GM12872 (cell line): ENCODE measurements around the gene AKR1C1.

ENCODE experiments used
- TF ChIP-seq, protein P1 (sequence below): IDR thresholded peaks from 3 replicates; pipeline ENCODE4 v1.5.1; 2011; ENCODE audit warnings: low read depth, mild to moderate bottlenecking, low read length, moderate library complexity; ENCODE audit not compliant: insufficient read depth

The AKR1C1 gene

DNA sequence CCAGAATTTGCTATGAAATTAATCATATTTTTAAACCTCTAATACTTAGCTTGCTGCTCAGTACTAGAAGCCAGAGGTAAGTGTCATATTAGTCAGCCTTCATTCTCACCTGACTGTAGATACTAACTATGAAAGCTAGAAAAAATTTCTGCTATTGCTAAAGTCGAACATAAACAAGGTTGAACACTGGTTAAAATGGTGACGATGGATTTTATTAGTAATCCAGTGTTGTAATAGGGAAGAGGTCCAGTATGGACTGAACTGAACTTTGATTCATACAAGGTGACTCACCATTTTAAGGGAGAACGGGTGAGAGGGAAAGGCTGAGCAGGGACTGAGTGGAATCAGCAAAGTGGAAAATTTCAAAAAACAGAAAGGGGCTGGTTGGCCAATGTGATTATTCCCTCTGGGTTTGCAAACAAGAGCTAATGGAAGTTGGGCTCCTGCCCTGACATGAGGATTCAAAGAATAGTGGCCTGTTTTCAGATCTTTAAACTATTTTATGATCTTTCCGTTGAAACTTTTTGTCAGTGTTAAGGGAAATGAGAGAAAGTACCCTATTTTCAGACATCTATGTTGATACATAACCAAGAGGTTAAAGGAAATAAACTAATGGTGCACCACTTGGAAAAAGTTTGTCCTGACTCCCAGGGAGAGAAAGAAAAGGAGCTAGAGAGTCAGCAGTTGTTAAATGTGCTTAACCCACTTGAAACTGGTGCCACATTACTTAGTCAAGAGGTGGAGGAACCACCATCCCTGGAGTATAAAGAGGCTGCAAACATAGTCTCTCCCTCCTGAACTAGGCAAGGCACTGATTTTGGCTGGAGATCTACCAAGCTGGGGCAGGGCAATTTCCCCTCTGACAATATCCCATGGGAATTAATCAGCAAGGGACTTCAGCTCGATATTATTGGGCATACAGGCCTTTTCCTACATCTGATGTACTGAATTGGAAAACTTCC lies 15.3 kb upstream of the AKR1C1 start:
- TF ChIP-seq, protein P1, sequence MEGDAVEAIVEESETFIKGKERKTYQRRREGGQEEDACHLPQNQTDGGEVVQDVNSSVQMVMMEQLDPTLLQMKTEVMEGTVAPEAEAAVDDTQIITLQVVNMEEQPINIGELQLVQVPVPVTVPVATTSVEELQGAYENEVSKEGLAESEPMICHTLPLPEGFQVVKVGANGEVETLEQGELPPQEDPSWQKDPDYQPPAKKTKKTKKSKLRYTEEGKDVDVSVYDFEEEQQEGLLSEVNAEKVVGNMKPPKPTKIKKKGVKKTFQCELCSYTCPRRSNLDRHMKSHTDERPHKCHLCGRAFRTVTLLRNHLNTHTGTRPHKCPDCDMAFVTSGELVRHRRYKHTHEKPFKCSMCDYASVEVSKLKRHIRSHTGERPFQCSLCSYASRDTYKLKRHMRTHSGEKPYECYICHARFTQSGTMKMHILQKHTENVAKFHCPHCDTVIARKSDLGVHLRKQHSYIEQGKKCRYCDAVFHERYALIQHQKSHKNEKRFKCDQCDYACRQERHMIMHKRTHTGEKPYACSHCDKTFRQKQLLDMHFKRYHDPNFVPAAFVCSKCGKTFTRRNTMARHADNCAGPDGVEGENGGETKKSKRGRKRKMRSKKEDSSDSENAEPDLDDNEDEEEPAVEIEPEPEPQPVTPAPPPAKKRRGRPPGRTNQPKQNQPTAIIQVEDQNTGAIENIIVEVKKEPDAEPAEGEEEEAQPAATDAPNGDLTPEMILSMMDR = no peak

DNA sequence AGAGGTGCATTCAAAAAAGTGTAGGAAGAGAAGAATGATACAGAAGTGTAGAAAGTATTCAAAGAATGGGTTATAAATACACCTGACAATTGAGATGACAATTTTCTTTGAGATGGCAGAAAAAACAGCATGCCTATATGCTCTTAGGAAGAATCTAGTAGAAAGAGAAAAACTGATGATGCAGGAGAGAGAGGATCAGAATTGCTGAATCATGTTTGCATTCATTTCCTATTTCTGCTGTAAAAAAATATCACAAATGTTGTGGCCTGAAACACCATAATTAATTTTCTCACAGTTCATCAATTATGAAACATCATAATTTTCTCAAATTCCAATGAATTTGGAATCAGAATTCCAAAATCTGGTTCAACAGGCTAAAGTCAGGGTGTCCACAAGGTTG lies 9.8 kb upstream of the AKR1C1 start:
- TF ChIP-seq, protein P1 = no peak

DNA sequence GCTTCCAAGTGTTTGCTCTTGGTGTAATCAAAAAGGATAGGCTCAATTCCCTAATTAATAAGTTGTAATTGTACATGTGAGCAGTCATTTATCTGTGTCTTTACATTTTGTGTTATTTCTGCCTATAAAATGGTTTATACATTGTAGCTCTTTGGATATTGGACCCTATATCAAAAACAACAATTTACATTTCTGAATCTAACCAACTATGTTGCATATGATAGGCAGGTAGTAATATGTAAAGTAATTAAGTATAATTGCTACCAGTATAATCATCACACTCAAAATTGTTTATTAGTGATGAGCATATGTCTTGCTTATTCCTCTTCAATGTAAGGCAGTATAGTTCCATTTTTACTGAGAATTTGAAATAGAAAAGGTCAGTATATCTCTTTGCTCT lies 13.8 kb downstream of the AKR1C1 start:
- TF ChIP-seq, protein P1 = no peak

DNA sequence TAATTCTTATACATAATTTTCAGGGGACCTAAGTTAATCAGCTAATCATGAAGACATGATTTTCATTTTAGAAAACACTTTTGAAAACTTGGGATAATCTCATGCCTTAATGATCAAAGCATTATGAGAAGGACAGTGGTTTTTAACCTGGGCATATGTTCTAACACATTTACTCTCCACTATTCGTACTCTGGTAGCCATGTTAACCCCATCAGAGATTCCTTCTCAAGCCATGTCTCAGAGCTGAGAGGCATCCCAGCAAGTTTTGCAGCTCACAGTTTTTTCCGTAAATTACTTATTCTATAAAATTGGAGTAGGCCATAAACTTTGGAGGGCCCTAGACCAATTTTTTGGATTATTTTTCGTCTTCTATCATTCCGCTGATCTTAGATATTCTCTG lies 15.7 kb downstream of the AKR1C1 start:
- TF ChIP-seq, protein P1 = no peak

DNA sequence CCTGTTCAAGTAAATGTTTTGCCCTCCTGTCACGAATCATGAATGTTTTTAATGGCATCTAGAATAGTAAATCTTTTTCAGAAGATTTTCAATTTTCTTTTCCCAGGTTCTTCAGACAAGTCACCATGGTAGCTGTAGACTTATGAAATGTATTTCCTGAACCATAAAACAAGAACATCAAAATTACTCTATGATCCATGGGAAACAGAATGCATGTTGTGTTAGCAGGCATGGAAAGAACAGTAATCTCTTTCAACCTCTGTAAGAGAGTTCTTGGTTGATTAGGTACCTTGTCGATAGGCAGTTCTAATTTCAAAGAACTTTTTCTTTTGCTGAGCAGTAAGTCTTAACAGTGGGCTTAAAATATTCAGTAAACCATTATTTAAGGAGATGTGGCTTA lies 17.6 kb downstream of the AKR1C1 start:
- TF ChIP-seq, protein P1 = no peak

DNA sequence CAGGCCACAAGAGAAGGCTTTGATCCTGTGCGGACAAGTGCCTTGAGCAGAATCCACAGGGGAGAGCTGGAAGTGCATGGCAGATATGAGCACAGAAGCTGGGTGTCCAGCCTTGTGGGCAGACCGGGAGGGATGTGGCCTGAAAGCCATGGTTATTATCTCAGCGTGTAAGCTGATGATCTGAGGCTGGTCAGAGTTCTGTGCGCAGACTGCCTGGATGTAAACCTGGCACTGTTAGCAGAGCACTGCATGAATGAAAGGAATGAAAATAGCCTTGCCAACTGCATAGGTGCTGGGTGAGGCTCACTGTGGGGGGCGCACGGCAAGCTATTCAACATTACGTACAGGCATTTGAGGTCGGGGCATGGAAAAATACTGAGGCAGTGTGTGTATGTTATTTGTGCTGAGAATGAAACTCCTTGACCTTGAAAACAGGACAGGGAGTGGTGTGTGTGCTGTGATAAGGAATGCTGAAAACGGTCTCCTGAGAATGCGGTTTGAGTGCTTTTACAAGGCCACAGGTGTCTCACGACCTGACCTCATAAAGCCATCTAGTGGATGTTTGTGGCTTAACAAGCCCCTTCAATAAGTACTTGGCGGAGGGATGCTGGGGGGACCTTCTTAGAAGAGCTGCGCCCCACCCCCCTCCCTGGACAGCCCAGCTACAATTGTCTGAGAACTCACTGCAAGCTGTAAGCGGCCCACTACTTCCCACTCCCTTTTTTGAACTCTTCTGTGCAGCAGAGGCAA lies 18.7 kb downstream of the AKR1C1 start:
- TF ChIP-seq, protein P1 = peak; percentile 60

DNA sequence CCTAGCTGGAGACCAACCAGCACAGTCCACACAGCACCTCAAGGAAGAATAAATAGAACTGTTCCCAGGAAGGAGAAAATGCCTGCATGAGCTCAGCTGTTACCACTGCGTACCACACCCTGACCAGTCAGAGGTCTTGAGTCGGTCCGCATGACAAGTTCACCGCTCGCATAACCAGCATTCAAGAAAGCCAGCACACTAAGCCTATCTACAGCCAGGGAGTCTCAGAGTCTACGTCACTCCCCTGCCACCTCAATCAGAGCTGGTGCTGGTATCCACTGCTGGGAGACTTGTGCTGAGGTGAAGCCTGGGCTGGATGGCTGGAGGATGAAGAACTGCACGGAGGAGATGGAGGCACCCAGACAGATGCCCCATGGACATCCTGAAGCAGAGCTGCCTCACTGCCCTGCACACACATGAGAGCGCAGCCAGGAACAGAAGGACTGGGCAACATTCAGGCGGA lies 19.6 kb downstream of the AKR1C1 start:
- TF ChIP-seq, protein P1 = no peak
